H1 (cell line): Measurements from ENCODE around the gene CENPX. TPM values are rescaled to one million over a fixed set of nuclear protein-coding genes. Genes with fewer than 3 reads are reported as not detected.

Source experiments
- CTCF ChIA-PET: fragments of 300-600 bp; sonication (Branson Sonifier 250); formaldehyde crosslinking; loops from one replicate; lab custom pipeline; 2021; ENCODE audit not compliant: partially characterized antibody; lab: Charles Lee
- POLR2A ChIA-PET: fragments of 300-600 bp; sonication (Branson Sonifier 250); formaldehyde crosslinking; loops from one replicate; lab custom pipeline; 2021; ENCODE audit warnings: inconsistent platforms; ENCODE audit not compliant: partially characterized antibody; lab: Charles Lee
- DNase-seq, 2 experiments: peaks; one replicate each; pipeline versions ENCODE4 v3.0.0 to v3.0.0-alpha.2; 2010 to 2022; ENCODE audit warnings: low spot score in 2 of 2, low read depth in 1 of 2, mixed read lengths in 1 of 2
- FAIRE-seq: peaks from 2 replicates; lab custom pipeline; 2011; peaks lifted over from hg19 to GRCh38; lab: Jason Lieb, UNC
- H2AFZ ChIP-seq: 2 replicates; pipeline ENCODE4 v1.8.1; 2012; ENCODE audit warnings: low read length, inconsistent platforms
- H2AK5ac ChIP-seq: 2 replicates; pipeline ENCODE4 v1.6.1; 2013; ENCODE audit warnings: low read depth, low read length
- H2BK120ac ChIP-seq: replicated peaks from 2 replicates; pipeline ENCODE3; 2013; ENCODE audit warnings: low read depth, low read length, inconsistent platforms
- H2BK12ac ChIP-seq: 2 replicates; pipeline ENCODE4 v1.6.1; 2013; ENCODE audit warnings: low read depth, low read length
- H2BK15ac ChIP-seq: 2 replicates; pipeline ENCODE4 v1.6.1; 2013; ENCODE audit warnings: low read length
- H2BK20ac ChIP-seq: 2 replicates; pipeline ENCODE4 v1.6.1; 2013; ENCODE audit warnings: low read length
- H2BK5ac ChIP-seq: 2 replicates; pipeline ENCODE4 v1.6.1; 2013; ENCODE audit warnings: low read depth, low read length
- H3K14ac ChIP-seq: 2 replicates; pipeline ENCODE4 v1.6.1; 2013; ENCODE audit warnings: inconsistent platforms; ENCODE audit not compliant: insufficient read length
- H3K18ac ChIP-seq: 2 replicates; pipeline ENCODE4 v1.6.1; 2013; ENCODE audit warnings: low read length; ENCODE audit errors: extremely low read depth
- H3K23ac ChIP-seq: 2 replicates; pipeline ENCODE4 v1.6.1; 2013; ENCODE audit warnings: inconsistent platforms; ENCODE audit not compliant: insufficient read length
- H3K23me2 ChIP-seq: 2 replicates; pipeline ENCODE4 v1.6.1; 2013; ENCODE audit warnings: low read depth, low read length
- H3K27ac ChIP-seq: 2 replicates; pipeline ENCODE4 v1.6.1; 2011; ENCODE audit warnings: low read depth, low read length, inconsistent platforms
- H3K27me3 ChIP-seq, 4 experiments: replicated peaks in 1 of 4; 1 replicate in 1 of 4; 2 replicates in 3 of 4; pipeline versions ENCODE4 v1.6.1 to v1.8.1; 2011 to 2013; ENCODE audit warnings: low read length in 3 of 4, mild to moderate bottlenecking in 3 of 4, inconsistent platforms in 2 of 4, mixed read lengths in 2 of 4, moderate library complexity in 1 of 4; ENCODE audit not compliant: control insufficient read depth in 3 of 4, insufficient read depth in 3 of 4; ENCODE audit errors: extremely low read depth in 1 of 4
- H3K36me3 ChIP-seq, 4 experiments: 2 replicates each; pipeline versions ENCODE4 v1.6.1 to v1.8.1; 2011 to 2013; ENCODE audit warnings: mild to moderate bottlenecking in 4 of 4, low read length in 3 of 4, moderate library complexity in 2 of 4, control low read depth in 1 of 4, inconsistent platforms in 1 of 4; ENCODE audit not compliant: insufficient read depth in 4 of 4, control insufficient read depth in 2 of 4
- H3K4ac ChIP-seq: replicated peaks from 2 replicates; pipeline ENCODE3; 2013; ENCODE audit warnings: low read length, low read depth, mixed read lengths, inconsistent platforms; ENCODE audit not compliant: insufficient read length
- H3K4me1 ChIP-seq, 4 experiments: replicated peaks in 1 of 4; 1 replicate in 1 of 4; 2 replicates in 3 of 4; pipeline versions ENCODE4 v1.6.1 to v1.8.1; 2011 to 2013; ENCODE audit warnings: low read length in 3 of 4, inconsistent platforms in 2 of 4, mixed read lengths in 1 of 4; ENCODE audit not compliant: insufficient read depth in 4 of 4, control insufficient read depth in 3 of 4
- H3K4me2 ChIP-seq, 2 experiments: 2 replicates each; pipeline versions ENCODE4 v1.6.1 to v1.8.1; 2011 to 2013; ENCODE audit warnings: low read depth in 2 of 2, low read length in 2 of 2, control low read depth in 1 of 2, inconsistent platforms in 1 of 2, mild to moderate bottlenecking in 1 of 2; ENCODE audit not compliant: insufficient read depth in 1 of 2
- H3K4me3 ChIP-seq, 4 experiments: fragments of 200-600, 300-600 bp in 1 of 4; sonication (generic), shearing (Covaris generic), sonication (Bioruptor Twin) in 1 of 4; 2 replicates each; pipeline versions ENCODE4 v1.5.1 to v1.8.1; 2011 to 2016; ENCODE audit warnings: low read length in 4 of 4, low read depth in 3 of 4, control low read depth in 2 of 4, inconsistent platforms in 2 of 4, mild to moderate bottlenecking in 2 of 4, mixed read lengths in 1 of 4, moderate library complexity in 1 of 4; ENCODE audit not compliant: insufficient read depth in 2 of 4; ENCODE audit errors: extremely low read depth in 1 of 4
- H3K56ac ChIP-seq: replicated peaks from 2 replicates; pipeline ENCODE3; 2013; ENCODE audit warnings: low read depth, mild to moderate bottlenecking, mixed read lengths, low read length, inconsistent platforms; ENCODE audit not compliant: insufficient read length
- H3K79me1 ChIP-seq: 2 replicates; pipeline ENCODE4 v1.6.1; 2013; ENCODE audit warnings: low read depth, low read length, control low read depth
- H3K79me2 ChIP-seq, 2 experiments: 2 replicates each; pipeline versions ENCODE4 v1.6.1 to v1.8.1; 2012 to 2013; ENCODE audit warnings: low read length in 2 of 2, mild to moderate bottlenecking in 2 of 2, inconsistent platforms in 1 of 2; ENCODE audit not compliant: insufficient read depth in 2 of 2, control insufficient read depth in 1 of 2
- H3K9ac ChIP-seq, 4 experiments: replicated peaks in 1 of 4; 1 replicate in 1 of 4; 2 replicates in 3 of 4; pipeline versions ENCODE4 v1.6.1 to v1.8.1; 2011 to 2013; ENCODE audit warnings: low read depth in 3 of 4, low read length in 3 of 4, control low read depth in 2 of 4, mild to moderate bottlenecking in 2 of 4, moderate library complexity in 2 of 4, inconsistent platforms in 1 of 4; ENCODE audit errors: extremely low read depth in 1 of 4
- H3K9me3 ChIP-seq, 2 experiments: 2 replicates each; pipeline versions ENCODE4 v1.6.1 to v1.8.1; 2012 to 2013; ENCODE audit warnings: mild to moderate bottlenecking in 2 of 2, moderate library complexity in 2 of 2, control low read depth in 1 of 2, inconsistent platforms in 1 of 2, low read depth in 1 of 2, low read length in 1 of 2, mixed read lengths in 1 of 2; ENCODE audit not compliant: insufficient read depth in 2 of 2
- H4K20me1 ChIP-seq, 2 experiments: replicated peaks in 1 of 2; 2 replicates each; pipeline versions ENCODE3 to v1.8.1; 2011 to 2013; ENCODE audit warnings: inconsistent platforms in 2 of 2, low read length in 2 of 2, mild to moderate bottlenecking in 1 of 2; ENCODE audit not compliant: insufficient read depth in 2 of 2, control insufficient read depth in 1 of 2
- H4K5ac ChIP-seq: 2 replicates; pipeline ENCODE4 v1.6.1; 2013; ENCODE audit warnings: low read length, low read depth, mixed read lengths, inconsistent platforms; ENCODE audit not compliant: insufficient read length
- H4K8ac ChIP-seq: 2 replicates; pipeline ENCODE4 v1.8.0; 2013; ENCODE audit warnings: mild to moderate bottlenecking, moderate library complexity, low read length, inconsistent platforms; ENCODE audit not compliant: insufficient read depth; ENCODE audit errors: extremely low read depth
- H4K91ac ChIP-seq: replicated peaks from 2 replicates; pipeline ENCODE3; 2013; ENCODE audit warnings: low read length, mixed read lengths, inconsistent platforms; ENCODE audit not compliant: insufficient read length
- MAFK ChIP-seq: IDR thresholded peaks from 2 replicates; pipeline ENCODE4 v1.6.1; 2012; ENCODE audit warnings: low read depth, mild to moderate bottlenecking, improper control_type of control experiment, low read length
- WGBS, 2 experiments: shearing (Covaris generic) in 1 of 2; methylation state at CpG; one replicate each; pipeline versions ENCODE4 v1.1.6 to v1.1.7; 2013 to 2015; ENCODE audit warnings: low lambda C conversion rate in 2 of 2, mixed read lengths in 2 of 2, inconsistent platforms in 1 of 2, low coverage in 1 of 2, missing lambda C conversion rate in 1 of 2; ENCODE audit not compliant: insufficient replicate concordance in 2 of 2, insufficient coverage in 1 of 2, insufficient read length in 1 of 2; ENCODE audit errors: extremely low coverage in 1 of 2, missing lambda C conversion rate in 1 of 2; 5-methylcytosine and 5-hydroxymethylcytosine counted together
- polyA plus RNA-seq, 7 experiments: library from polyadenylated mRNA; depleted of rRNA in 3 of 7; stranded (reverse) in 5 of 7; unstranded in 2 of 7; fragments of >200 nt in 5 of 7; fragments of 200-250 nt in 2 of 7; gene quantifications; 1 replicate in 5 of 7; 2 replicates in 1 of 7; 4 replicates in 1 of 7; pipeline versions ENCODE4 v1.2.1 to v1.2.3, GENCODE V29; 2011 to 2013; ENCODE audit warnings: missing spikeins in 2 of 7, mixed read lengths in 2 of 7
- total RNA-seq: library from RNA; stranded (reverse); fragmentation: NEBNext Ultra II Directional; extraction: Animal tissue kit (Norgen Biotek cat#: 25700); gene quantifications from 2 replicates; pipeline ENCODE4 v1.2.1, GENCODE V29; 2021
- TF ChIP-seq, protein P1 (sequence below), 3 experiments: IDR thresholded peaks; 1 replicate in 2 of 3; 2 replicates in 1 of 3; pipeline versions ENCODE4 v1.5.1 to v1.6.1; 2011; ENCODE audit warnings: low read length in 3 of 3, mild to moderate bottlenecking in 3 of 3, inconsistent platforms in 2 of 3, low read depth in 1 of 3, moderate library complexity in 1 of 3; ENCODE audit not compliant: insufficient read depth in 1 of 3; ENCODE audit errors: control extremely low read depth in 1 of 3

CENPX gene
- total and polyA plus RNA-seq, 2 of the 8 experiments (the other 6 are each of a cell fraction or from before 2014, with no cell fraction given) = 116 to 122 TPM

DNA sequence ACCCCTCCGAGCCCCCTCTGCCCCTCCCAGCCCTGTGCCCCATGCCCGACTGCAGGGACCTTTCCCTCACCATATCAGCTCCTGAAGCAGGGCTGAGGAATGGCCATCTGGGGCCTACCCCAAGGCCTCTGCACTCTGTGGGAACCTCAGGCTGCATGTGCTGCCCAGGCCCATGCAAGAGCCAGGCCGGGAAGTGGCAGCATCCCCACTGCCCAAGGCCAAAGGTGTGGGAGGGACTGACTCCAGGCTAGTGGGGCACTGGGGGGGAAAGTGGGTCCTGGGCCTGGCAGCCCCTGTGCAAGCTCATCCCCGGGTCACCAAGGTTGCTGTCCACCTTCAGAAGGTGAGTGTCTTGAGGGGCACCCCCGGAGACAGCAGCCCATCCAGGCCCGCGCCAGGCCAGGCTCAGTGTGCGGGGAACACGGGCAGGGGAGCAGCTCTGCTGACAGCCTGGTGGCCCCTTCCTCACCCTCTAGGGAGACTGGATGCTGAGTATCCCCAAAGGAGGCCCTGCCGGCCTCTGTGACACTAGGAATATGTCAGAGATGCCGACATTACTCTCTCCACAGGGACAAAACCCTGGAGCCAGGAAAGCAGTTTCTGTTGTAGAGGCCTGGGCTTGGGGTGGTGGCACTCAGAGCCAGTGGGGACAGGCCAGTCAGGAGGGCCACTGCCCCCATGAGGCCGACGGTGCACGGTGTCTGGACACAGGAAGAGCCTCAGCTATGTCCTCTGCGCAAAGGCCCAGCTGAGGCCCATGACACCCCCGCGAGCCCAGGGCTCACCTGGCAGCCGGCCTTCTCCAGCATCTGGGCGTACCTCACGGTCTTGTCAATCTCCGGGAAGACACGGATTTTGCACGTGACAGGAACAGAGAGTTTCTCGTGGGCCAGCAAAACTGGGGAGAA lies 39.7 kb upstream of the CENPX start:
- DNase-seq = no peak
- 94% methylated on average over 23 of the region's 24 CpGs; no CpG with 5 or more reads in 1 of the 2 experiments for WGBS, 2 experiments
- H3K79me2 ChIP-seq = no peaks in the 10 kb centered on the region

More for the DNA sequence above, 39.7 kb upstream of the CENPX start:
- no peak overlapping the region for H2BK5ac ChIP-seq
- no peaks in the 10 kb centered on the region for H3K9me3 ChIP-seq
- H3K4me3 ChIP-seq = no peak overlapping the region
- H2BK120ac ChIP-seq = no peak overlapping the region
- no peak overlapping the region for H4K91ac ChIP-seq
- no peak for TF ChIP-seq MAFK
- TF ChIP-seq, protein P1, sequence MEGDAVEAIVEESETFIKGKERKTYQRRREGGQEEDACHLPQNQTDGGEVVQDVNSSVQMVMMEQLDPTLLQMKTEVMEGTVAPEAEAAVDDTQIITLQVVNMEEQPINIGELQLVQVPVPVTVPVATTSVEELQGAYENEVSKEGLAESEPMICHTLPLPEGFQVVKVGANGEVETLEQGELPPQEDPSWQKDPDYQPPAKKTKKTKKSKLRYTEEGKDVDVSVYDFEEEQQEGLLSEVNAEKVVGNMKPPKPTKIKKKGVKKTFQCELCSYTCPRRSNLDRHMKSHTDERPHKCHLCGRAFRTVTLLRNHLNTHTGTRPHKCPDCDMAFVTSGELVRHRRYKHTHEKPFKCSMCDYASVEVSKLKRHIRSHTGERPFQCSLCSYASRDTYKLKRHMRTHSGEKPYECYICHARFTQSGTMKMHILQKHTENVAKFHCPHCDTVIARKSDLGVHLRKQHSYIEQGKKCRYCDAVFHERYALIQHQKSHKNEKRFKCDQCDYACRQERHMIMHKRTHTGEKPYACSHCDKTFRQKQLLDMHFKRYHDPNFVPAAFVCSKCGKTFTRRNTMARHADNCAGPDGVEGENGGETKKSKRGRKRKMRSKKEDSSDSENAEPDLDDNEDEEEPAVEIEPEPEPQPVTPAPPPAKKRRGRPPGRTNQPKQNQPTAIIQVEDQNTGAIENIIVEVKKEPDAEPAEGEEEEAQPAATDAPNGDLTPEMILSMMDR (IDR thresholded peaks at IDR 0.05; ENCODE audit: control extremely low read depth in 1 of 3, insufficient read depth in 1 of 3, low read depth in 1 of 3, low read length in 3 of 3) = peak in 1 of 3 experiments; percentile 22; a peak in 1 of 4 replicates
- H2BK20ac ChIP-seq = no peak overlapping the region
- H4K5ac ChIP-seq = no peak overlapping the region
- no peak overlapping the region for H2BK15ac ChIP-seq
- no peak for FAIRE-seq
- H2AFZ ChIP-seq = no peak overlapping the region
- H3K27me3 ChIP-seq = no peaks in the 10 kb centered on the region
- H3K18ac ChIP-seq = no peak overlapping the region
- H3K79me1 ChIP-seq = peaks cover 5% of the 10 kb centered on the region; the same call in 1 of the 2 replicates
- H3K14ac ChIP-seq = no peak overlapping the region
- CTCF ChIA-PET = interaction anchor here (0.8 to 2.8 kb wide), 6 partner anchors 9 to 43 kb away, joined by 3 to 15 read pairs (median 4); no protein-coding TSS in a partner anchor
- no peak overlapping the region for H3K4me2 ChIP-seq
- H3K23ac ChIP-seq = no peak overlapping the region
- H4K20me1 ChIP-seq = peaks cover 0 to 9% of the 10 kb centered on the region in 2 experiments
- peaks cover 0 to 10% (median 5%) of the 10 kb centered on the region in 4 experiments; a peak in 5 of 7 replicates for H3K4me1 ChIP-seq
- H3K36me3 ChIP-seq = peaks cover 8 to 24% (median 16%) of the 10 kb centered on the region in 4 experiments; a peak in 5 of 8 replicates
- H2BK12ac ChIP-seq = no peak overlapping the region
- H3K27ac ChIP-seq = no peak overlapping the region
- POLR2A ChIA-PET = interaction anchor here (0.9 to 16.2 kb wide), 10 partner anchors 7 to 128 kb away, joined by 3 to 161 read pairs (median 6); partner anchors contain the start of genes DCXR, GPS1, RAC3 and RFNG
- H2AK5ac ChIP-seq = no peak overlapping the region
- no peak overlapping the region for H3K56ac ChIP-seq
- H4K8ac ChIP-seq = no peak overlapping the region; the same call in 1 of the 2 replicates
- H3K23me2 ChIP-seq = peaks cover 8% of the 10 kb centered on the region; the same call in 1 of the 2 replicates
- H3K4ac ChIP-seq = no peak overlapping the region
- no peak overlapping the region for H3K9ac ChIP-seq
